ENCODE data around the gene EIF4E2.

DNA sequence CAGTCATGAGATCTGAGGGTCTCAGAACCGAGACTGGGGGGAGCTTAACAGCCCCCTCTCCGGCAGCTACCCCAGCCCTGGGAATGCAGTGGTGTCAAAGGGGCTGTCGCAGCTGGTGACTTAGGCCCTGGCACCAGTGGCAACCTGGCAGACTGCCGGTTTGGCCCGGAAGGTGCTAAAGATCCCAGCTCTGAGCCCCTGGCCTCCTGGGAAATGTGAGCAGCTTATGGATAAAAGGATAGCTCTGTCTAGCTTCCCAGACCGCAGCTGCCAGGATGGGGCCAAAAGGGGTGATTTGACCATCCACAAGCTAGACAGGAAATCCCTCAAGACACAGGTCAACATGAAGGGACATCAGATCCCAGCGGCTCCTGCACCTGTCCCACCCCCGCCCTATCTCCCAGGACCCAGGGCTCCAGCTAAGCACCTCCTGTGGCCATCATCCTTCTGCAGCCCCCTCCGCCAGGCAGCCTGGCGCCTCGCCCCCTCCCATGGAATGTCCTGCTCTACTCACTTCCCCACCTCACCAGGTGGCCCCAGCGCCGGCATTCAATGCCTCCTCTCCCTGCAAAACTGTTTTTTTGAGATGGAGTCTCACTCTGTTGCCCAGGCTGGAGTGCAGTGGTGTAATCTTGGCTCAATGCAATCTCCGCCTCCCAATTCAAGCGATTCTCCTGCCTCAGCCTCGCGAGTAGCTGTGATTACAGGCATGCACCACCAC lies 49.7 kb downstream of the EIF4E2 start:
- TF ChIP-seq, protein P1, sequence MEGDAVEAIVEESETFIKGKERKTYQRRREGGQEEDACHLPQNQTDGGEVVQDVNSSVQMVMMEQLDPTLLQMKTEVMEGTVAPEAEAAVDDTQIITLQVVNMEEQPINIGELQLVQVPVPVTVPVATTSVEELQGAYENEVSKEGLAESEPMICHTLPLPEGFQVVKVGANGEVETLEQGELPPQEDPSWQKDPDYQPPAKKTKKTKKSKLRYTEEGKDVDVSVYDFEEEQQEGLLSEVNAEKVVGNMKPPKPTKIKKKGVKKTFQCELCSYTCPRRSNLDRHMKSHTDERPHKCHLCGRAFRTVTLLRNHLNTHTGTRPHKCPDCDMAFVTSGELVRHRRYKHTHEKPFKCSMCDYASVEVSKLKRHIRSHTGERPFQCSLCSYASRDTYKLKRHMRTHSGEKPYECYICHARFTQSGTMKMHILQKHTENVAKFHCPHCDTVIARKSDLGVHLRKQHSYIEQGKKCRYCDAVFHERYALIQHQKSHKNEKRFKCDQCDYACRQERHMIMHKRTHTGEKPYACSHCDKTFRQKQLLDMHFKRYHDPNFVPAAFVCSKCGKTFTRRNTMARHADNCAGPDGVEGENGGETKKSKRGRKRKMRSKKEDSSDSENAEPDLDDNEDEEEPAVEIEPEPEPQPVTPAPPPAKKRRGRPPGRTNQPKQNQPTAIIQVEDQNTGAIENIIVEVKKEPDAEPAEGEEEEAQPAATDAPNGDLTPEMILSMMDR (IDR thresholded peaks at IDR 0.05; ENCODE audit: extremely low read depth in 1 of 2, insufficient read depth in 1 of 2, low read depth in 1 of 2, low read length in 2 of 2), result no peak
- TF ChIP-seq POLR2A (IDR thresholded peaks at IDR 0.05; ENCODE audit: low read depth, low read length) (no peak), GATA2 (IDR thresholded peaks at IDR 0.05; ENCODE audit: insufficient read depth, insufficient read length, low read depth, low read length) (no peak), MYC (IDR thresholded peaks at IDR 0.05; ENCODE audit: low read depth, low read length) (no peak), EZH2 (IDR thresholded peaks at IDR 0.05; ENCODE audit: borderline replicate concordance, low read depth, low read length, severe bottlenecking) (no peak)

Measured in endothelial cell of umbilical vein (primary cell).